SJSA1 (cell line): ENCODE results near the gene MGAT5. TPM values are rescaled to one million over a fixed set of nuclear protein-coding genes. Genes with fewer than 3 reads are reported as not detected.

ENCODE experiments used
- DNase-seq, 2 experiments: peaks; one replicate each; pipeline ENCODE4 v3.0.0-alpha.2; 2015 to 2020; ENCODE audit warnings: low spot score in 2 of 2, low read depth in 1 of 2
- H3K27ac ChIP-seq: fragments of 250-450 bp; sonication (Bioruptor Pico); 2 replicates; pipeline ENCODE4 v1.5.1; 2020; ENCODE audit warnings: mild to moderate bottlenecking, moderate library complexity
- H3K27me3 ChIP-seq: fragments of 250-450 bp; sonication (Bioruptor Pico); replicated peaks from 2 replicates; pipeline ENCODE4 v1.5.1; 2020; ENCODE audit warnings: mild to moderate bottlenecking, moderate library complexity
- H3K36me3 ChIP-seq: fragments of 250-450 bp; sonication (Bioruptor Pico); 2 replicates; pipeline ENCODE4 v1.5.1; 2020; ENCODE audit warnings: mild to moderate bottlenecking
- H3K4me1 ChIP-seq: fragments of 250-450 bp; sonication (Bioruptor Pico); replicated peaks from 2 replicates; pipeline ENCODE4 v1.6.1; 2021; ENCODE audit warnings: mild to moderate bottlenecking
- H3K4me3 ChIP-seq: fragments of 250-450 bp; sonication (Bioruptor Pico); 2 replicates; pipeline ENCODE4 v1.5.1; 2020; ENCODE audit warnings: mild to moderate bottlenecking
- H3K9me3 ChIP-seq: fragments of 250-450 bp; sonication (Bioruptor Pico); replicated peaks from 2 replicates; pipeline ENCODE4 v1.5.1; 2020; ENCODE audit warnings: mild to moderate bottlenecking
- total RNA-seq: library from RNA; depleted of rRNA; stranded (reverse); fragments of >200 nt; shearing (Covaris generic); gene quantifications from 2 replicates; pipeline ENCODE4 v1.2.3, GENCODE V29; 2014

MGAT5 gene
- total RNA-seq, 1 experiment from 2014 or later, result 30.4 TPM

- Histone ChIP-seq H3K9me3 (no peaks in the 10 kb centered on the region), H3K4me3 (no peak overlapping the region), H3K36me3 (no peaks in the 10 kb centered on the region), H3K4me1 (no peaks in the 10 kb centered on the region), H3K27me3 (no peaks in the 10 kb centered on the region), H3K27ac (no peak overlapping the region)
- no peak for DNase-seq
Observed at GRCh38 chr2:134361648-134362047, 107.8 kb downstream of the MGAT5 start.

GRCh38 chr2:134362152-134362668 lies 108.3 kb downstream of the MGAT5 start:
- H3K36me3 ChIP-seq, result no peaks in the 10 kb centered on the region
- H3K27ac ChIP-seq, result no peak overlapping the region
- no peaks in the 10 kb centered on the region for H3K27me3 ChIP-seq
- H3K4me3 ChIP-seq, result no peak overlapping the region
- no peaks in the 10 kb centered on the region for H3K4me1 ChIP-seq
- no peaks in the 10 kb centered on the region for H3K9me3 ChIP-seq
- DNase-seq, result no peak

- Histone ChIP-seq H3K36me3 (no peaks in the 10 kb centered on the region), H3K27me3 (no peaks in the 10 kb centered on the region), H3K27ac (no peak overlapping the region), H3K9me3 (no peaks in the 10 kb centered on the region), H3K4me1 (no peaks in the 10 kb centered on the region), H3K4me3 (no peak overlapping the region)
- no peak for DNase-seq
Observed at GRCh38 chr2:134362740-134363139, 108.9 kb downstream of the MGAT5 start.

GRCh38 chr2:134365356-134365755 lies 111.5 kb downstream of the MGAT5 start:
- Histone ChIP-seq H3K4me3 (no peak overlapping the region), H3K4me1 (no peaks in the 10 kb centered on the region), H3K36me3 (no peaks in the 10 kb centered on the region), H3K27me3 (0 out of 2 replicates have a peak, but pooled peaks cover 3% of the 10 kb centered on the region), H3K27ac (no peak overlapping the region), H3K9me3 (no peaks in the 10 kb centered on the region)
- no peak for DNase-seq

GRCh38 chr2:134366359-134366758 lies 112.5 kb downstream of the MGAT5 start:
- Histone ChIP-seq H3K4me3 (no peak overlapping the region), H3K4me1 (no peaks in the 10 kb centered on the region), H3K27me3 (0 out of 2 replicates have a peak, but pooled peaks cover 3% of the 10 kb centered on the region), H3K9me3 (no peaks in the 10 kb centered on the region), H3K27ac (no peak overlapping the region), H3K36me3 (no peaks in the 10 kb centered on the region)
- no peak for DNase-seq

- H3K36me3 ChIP-seq, result no peaks in the 10 kb centered on the region
- no peak for DNase-seq
- no peaks in the 10 kb centered on the region for H3K9me3 ChIP-seq
- H3K27ac ChIP-seq, result no peak overlapping the region
- 0 out of 2 replicates have a peak, but pooled peaks cover 3% of the 10 kb centered on the region for H3K27me3 ChIP-seq
- no peaks in the 10 kb centered on the region; the same call in 1 of the 2 replicates for H3K4me1 ChIP-seq
- H3K4me3 ChIP-seq, result no peak overlapping the region
Observed at GRCh38 chr2:134367213-134367612, 113.3 kb downstream of the MGAT5 start.

GRCh38 chr2:134368009-134368817 lies 114.3 kb downstream of the MGAT5 start:
- Histone ChIP-seq H3K27me3 (0 out of 2 replicates have a peak, but pooled peaks cover 3% of the 10 kb centered on the region), H3K4me3 (no peak overlapping the region), H3K9me3 (no peaks in the 10 kb centered on the region), H3K4me1 (peaks cover 8% of the 10 kb centered on the region), H3K27ac (no peak overlapping the region), H3K36me3 (no peaks in the 10 kb centered on the region)
- DNase-seq, result no peak

GRCh38 chr2:134369220-134369902 lies 115.5 kb downstream of the MGAT5 start:
- no peak for DNase-seq
- Histone ChIP-seq H3K27ac (no peak overlapping the region), H3K27me3 (0 out of 2 replicates have a peak, but pooled peaks cover 3% of the 10 kb centered on the region), H3K9me3 (no peaks in the 10 kb centered on the region), H3K4me1 (peaks cover 8% of the 10 kb centered on the region), H3K36me3 (no peaks in the 10 kb centered on the region), H3K4me3 (no peak overlapping the region)

GRCh38 chr2:134370655-134371445 lies 117.0 kb downstream of the MGAT5 start:
- Histone ChIP-seq H3K4me1 (peaks cover 8% of the 10 kb centered on the region), H3K27me3 (0 out of 2 replicates have a peak, but pooled peaks cover 3% of the 10 kb centered on the region), H3K9me3 (no peaks in the 10 kb centered on the region; the same call in 1 of the 2 replicates), H3K27ac (no peak overlapping the region), H3K4me3 (no peak overlapping the region), H3K36me3 (no peaks in the 10 kb centered on the region)
- no peak for DNase-seq

GRCh38 chr2:134372141-134372540 lies 118.3 kb downstream of the MGAT5 start:
- no peaks in the 10 kb centered on the region for H3K36me3 ChIP-seq
- H3K27me3 ChIP-seq, result 0 out of 2 replicates have a peak, but pooled peaks cover 3% of the 10 kb centered on the region
- peaks cover 8% of the 10 kb centered on the region for H3K4me1 ChIP-seq
- no peaks in the 10 kb centered on the region; the same call in 1 of the 2 replicates for H3K9me3 ChIP-seq
- H3K4me3 ChIP-seq, result no peak overlapping the region
- DNase-seq, result peak in 1 of 2 experiments; percentile 3
- no peak overlapping the region for H3K27ac ChIP-seq

GRCh38 chr2:134372611-134373131 lies 118.8 kb downstream of the MGAT5 start:
- H3K36me3 ChIP-seq, result no peaks in the 10 kb centered on the region

GRCh38 chr2:134375935-134376334 lies 122.1 kb downstream of the MGAT5 start:
- H3K4me1 ChIP-seq, result peaks cover 8% of the 10 kb centered on the region
- DNase-seq, result no peak
- H3K27me3 ChIP-seq, result no peaks in the 10 kb centered on the region
- no peaks in the 10 kb centered on the region for H3K36me3 ChIP-seq
- no peak overlapping the region for H3K27ac ChIP-seq
- H3K9me3 ChIP-seq, result no peaks in the 10 kb centered on the region; the same call in 1 of the 2 replicates
- H3K4me3 ChIP-seq, result no peak overlapping the region

More at GRCh38 chr2:134372611-134373131, 118.8 kb downstream of the MGAT5 start:
- H3K27ac ChIP-seq, result no peak overlapping the region
- DNase-seq, result peak in 1 of 2 experiments; percentile 17
- peaks cover 8% of the 10 kb centered on the region for H3K4me1 ChIP-seq
- 0 out of 2 replicates have a peak, but pooled peaks cover 3% of the 10 kb centered on the region for H3K27me3 ChIP-seq
- no peak overlapping the region for H3K4me3 ChIP-seq
- H3K9me3 ChIP-seq, result no peaks in the 10 kb centered on the region; the same call in 1 of the 2 replicates

- Histone ChIP-seq H3K9me3 (no peaks in the 10 kb centered on the region; the same call in 1 of the 2 replicates), H3K27ac (no peak overlapping the region), H3K27me3 (no peaks in the 10 kb centered on the region), H3K36me3 (no peaks in the 10 kb centered on the region), H3K4me1 (peaks cover 3% of the 10 kb centered on the region), H3K4me3 (no peak overlapping the region)
- DNase-seq, result no peak
Observed at GRCh38 chr2:134377730-134378129, 123.9 kb downstream of the MGAT5 start.
